HG03520 (cell line): ENCODE data around the gene RASL11B.
"Not testable (repeated sequence)": the region's sequence is repeated elsewhere in the genome, so short reads cannot be mapped to it uniquely, and the experiment has no call there.

Source experiments
- ATAC-seq: cut with Tn5 transposase; IDR thresholded peaks from one replicate; pipeline ENCODE4 v1.9.1; 2021; ENCODE audit warnings: mild to moderate bottlenecking, moderate library complexity; ENCODE audit not compliant: unreplicated experiment

RASL11B gene, protein sequence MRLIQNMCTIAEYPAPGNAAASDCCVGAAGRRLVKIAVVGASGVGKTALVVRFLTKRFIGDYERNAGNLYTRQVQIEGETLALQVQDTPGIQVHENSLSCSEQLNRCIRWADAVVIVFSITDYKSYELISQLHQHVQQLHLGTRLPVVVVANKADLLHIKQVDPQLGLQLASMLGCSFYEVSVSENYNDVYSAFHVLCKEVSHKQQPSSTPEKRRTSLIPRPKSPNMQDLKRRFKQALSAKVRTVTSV

DNA sequence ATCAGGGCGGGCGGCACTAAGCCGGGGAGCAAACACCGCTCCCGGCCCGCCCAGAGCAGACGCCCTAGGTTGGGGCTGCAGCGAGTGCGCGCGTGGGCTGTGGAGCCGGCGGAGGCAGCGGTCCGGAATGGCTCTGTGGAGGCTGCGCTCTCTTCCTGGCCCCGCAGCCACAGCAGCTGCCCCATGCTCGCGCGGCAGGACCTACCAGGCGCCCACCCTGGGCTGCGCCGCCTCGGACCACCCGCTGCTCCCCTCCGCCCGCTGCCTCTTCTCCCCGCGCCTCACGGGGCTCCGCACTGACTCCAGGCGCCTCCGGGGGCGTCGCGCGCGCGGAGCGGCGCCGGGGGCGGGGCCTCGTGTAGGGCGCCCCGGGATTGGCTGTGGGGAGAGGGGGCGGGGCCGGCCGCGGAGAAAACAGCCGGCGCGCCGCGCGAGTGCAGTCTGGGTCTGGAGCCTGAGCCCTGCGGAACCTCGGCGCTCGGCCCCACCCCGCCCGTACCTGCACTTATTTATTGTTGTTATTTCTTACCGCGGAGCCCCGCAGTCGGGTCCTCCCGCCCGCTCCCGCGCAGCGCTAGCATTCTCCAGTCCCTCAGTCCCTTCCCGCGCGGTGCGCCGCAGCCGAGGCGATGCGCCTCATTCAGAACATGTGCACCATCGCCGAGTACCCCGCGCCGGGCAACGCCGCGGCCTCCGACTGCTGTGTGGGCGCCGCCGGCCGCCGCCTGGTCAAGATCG is at the start of gene RASL11B:
TSS of gene RASL11B (plus strand) at position 439 of the 738 bp plus-strand sequence. CDS start at position 630, 191 bp downstream.
- ATAC-seq: peak; percentile 98

- no peak for ATAC-seq
Measured at GRCh38 chr4:52813546-52813945, 48.6 kb upstream of the RASL11B start.

DNA sequence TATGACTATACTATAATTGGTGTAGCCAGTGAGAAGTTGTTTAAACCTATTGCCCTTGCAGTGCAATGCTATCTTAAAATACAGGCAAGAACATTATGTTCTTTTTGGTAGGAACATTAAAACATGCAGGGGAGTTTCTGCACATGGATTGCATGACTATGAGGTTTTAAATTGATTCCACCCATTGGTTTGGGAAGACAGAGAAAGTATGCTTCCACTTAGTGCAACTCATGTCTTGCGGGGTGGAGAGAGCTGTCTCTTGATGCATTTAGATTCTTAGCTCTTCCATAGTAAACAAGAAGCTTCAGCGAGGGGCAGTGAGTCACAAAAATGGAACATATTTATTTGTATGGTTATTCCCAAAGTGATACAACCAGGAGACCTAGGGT is 39.5 kb upstream of the RASL11B start:
- no peak for ATAC-seq

DNA sequence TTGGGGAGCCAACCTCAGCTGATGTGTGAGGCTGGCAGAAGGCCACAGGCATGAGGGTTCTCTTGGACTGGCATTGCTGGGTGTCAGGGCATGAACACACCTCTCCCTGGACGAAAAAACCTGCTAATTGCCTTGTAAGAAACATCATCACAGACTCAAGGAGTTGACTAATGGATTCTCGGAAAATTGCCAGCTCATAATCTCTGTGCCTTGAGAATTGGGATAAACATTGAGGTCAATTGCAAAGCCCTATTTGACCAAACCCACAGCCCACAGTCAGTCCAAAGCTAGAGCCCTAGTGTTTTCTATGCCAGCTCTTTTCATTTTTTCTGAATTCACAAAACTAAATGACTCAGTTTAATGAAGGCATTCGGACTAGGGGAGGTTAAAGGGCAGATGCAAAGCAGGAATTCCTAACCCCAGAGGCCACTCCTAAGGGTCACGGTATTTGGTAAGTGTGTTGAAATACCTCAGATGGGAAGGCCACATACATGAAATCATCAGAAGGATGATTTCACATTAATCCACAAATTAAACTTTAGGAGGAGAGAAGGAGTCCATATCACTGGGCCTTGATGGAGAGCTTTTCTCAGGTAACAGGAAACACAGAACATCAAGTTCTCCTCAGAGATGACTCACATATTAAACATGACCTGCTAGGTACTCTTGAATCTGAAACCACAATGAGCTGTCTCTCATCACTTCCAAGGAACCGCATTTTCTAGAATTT is 39.0 kb upstream of the RASL11B start:
- ATAC-seq: no peak

GRCh38 chr4:52823702-52824092 is 38.4 kb upstream of the RASL11B start:
- no peak for ATAC-seq

- no peak for ATAC-seq
Measured at GRCh38 chr4:52824270-52824602, 37.9 kb upstream of the RASL11B start.

DNA sequence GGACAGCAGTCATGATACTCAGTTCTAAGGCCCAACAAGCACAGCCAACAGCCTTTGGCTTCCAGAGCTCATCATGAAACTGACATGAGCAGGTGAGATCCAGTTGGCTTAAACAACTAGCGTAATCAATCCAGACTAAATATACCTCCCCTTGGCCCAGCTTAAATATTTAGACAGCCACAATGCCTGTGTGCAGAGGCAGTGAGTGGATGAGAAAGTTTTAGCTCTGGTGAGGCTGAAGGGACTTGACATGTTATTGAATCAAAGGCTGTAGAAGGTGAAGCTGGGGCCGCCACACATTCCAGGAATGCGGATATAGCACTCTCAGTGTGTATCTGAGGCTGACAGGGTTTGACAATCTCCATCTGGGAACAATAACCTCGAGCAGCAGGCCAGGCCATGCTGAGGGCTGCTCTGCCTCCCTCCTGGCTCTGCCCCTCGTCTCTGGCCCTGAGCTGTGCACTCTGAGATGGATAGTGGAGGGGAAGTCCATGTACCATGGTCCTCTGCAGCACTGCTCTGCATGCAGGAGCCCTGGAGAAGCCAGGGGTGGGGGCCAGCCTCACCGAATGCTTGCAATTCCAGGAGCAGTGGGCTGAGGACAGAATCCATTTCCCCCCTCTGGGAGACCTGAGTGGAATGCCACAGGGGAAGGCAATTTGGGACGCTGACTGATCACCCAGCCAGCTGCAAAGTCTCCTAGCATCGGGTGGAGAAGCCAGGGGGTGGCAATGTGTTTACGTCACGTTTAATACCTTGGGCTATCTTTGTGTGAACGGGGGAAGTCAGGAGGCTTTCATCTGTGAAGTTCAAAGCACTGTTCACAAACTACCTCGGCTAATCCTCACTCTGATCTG is 37.3 kb upstream of the RASL11B start:
- ATAC-seq: no peak

- ATAC-seq: no peak
Measured at GRCh38 chr4:52825460-52826090, 36.5 kb upstream of the RASL11B start.

GRCh38 chr4:52833941-52834525 is 28.1 kb upstream of the RASL11B start:
- ATAC-seq: no peak

GRCh38 chr4:52834641-52835456 is 27.3 kb upstream of the RASL11B start:
- not testable (repeated sequence) for ATAC-seq

GRCh38 chr4:52836120-52836519 is 26.0 kb upstream of the RASL11B start:
- ATAC-seq: no peak

- no peak for ATAC-seq
Measured at GRCh38 chr4:52836678-52837077, 25.4 kb upstream of the RASL11B start.

DNA sequence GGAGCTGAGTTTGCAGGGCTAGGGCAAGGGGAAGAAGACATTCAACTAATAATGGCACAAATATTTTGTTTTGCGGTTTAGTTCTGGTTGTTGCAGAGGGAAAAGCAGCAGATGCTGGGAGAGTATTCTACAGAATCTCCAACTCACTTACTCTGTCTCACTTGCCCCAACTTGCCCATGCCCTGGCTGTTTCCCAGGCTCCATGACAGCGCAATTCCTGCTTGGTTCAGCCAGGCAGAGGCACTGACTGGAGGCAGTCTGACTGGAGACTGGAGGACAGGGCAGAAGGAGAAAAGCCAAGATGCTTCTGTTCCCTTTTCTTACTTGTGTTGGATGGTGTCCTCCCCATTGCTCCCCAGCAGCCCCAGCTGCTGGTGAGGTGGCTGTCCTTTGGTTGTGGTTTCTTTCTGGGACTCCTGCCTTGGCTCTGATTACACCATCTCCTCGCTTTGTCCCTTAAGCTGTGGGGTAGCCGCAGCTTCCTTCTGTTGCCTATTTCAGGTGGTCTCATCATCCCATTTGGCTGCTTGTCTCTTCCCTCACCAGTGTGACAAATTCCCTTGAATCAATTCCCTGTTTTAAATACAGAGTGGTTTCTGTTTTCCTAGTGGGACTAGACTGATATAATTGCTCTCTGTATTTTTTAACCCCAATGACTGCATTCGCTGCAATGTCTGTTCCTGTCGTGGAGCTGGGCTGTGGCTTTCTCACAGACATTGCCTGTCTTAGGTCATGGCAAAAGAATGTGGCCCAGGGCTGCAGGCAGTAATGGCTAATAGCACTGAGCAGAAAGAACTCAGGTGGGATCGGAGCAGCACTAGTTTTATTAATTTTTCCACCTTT is 24.2 kb upstream of the RASL11B start:
- ATAC-seq: no peak

- ATAC-seq: no peak
Measured at GRCh38 chr4:52838729-52839586, 23.2 kb upstream of the RASL11B start.

DNA sequence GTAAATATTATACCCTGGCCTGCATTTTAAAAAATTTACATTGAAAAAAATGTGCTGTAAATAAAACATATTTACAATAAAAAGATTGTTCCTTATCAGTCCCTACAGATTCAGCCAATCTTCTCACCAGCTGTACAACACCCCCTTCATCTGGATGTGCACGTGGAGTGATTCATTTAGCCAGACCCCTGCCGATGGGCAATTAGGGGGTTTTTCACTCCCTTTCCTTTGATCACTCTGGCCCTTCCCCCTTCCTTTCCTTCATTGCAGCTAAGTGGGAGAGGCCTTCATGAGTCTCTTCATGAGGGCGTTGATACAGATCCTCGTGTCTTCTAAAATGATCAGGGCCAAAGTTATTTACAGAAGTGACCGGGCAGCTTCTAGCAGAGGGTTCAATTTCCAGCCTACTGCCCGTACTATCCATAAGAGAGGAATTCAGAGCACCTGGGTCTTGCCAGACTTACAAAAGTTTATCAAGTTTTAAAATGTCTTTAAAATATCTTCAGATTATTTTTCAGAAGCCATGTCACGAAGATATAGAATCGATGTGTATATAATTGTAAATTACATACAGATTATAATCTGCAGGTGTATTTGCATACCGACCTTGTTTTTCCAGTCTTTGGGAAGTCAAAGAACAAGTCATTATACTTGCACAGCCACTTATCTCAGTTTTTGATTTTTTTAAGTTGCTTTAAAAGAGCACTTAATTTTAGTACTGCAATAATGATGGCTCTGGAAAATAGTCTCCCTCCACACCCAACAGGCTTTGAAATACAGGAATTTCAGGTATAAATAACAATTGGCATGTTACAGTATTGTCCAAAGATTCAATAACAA is 21.4 kb upstream of the RASL11B start:
- ATAC-seq: no peak

DNA sequence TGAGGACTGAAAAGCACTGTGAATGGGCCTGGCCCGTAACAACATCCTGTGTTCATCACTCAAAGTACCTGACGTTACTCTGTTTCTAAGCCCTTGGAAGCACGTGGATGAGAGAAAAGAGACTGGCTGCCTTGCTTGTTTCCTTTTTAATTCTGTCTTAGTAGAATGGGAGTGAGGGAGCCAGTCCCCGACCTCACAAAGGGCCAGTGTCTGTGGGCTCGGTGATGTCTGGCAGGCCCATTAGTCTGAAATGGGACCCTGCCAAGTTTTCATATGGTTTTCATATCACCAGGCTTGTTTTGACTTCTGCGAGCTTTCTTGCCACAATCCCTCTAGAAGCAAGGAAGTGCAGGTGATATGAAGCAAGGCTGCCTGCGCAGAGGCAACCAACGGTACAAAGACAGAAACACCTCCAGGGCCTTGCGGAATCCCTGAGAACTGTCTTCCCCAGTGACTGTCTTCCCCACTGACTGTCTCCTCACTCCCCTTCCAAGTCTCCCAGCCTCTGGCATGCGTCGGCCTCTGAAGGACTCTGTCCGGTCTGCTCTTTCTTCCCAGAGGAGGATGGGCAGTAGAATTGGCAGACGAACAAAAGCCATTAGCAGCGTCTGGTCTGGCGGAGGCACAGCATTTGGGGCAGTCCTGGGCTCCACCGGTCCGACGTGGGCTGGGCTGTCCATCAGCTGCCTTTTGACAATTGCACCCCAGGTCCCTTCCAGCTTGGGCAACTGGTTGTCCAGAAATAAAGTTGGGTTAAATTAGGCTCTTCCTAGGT is 20.2 kb upstream of the RASL11B start:
- no peak for ATAC-seq
